K562 (cell line): Measurements from ENCODE around the gene RHAG.
"Not testable (repeated sequence)": the region's sequence is repeated elsewhere in the genome, so short reads cannot be mapped to it uniquely, and the experiment has no call there.

Experiments used
- CBFA2T3 ChIP-seq: fragments of 450-650 bp; IDR thresholded peaks from 2 replicates; pipeline ENCODE4 v1.6.1; 2017
- CBX2 ChIP-seq: fragments of 200-600 bp; sonication (generic); IDR thresholded peaks from one replicate; pipeline ENCODE4 v1.6.1; 2012; ENCODE audit warnings: mild to moderate bottlenecking, low read length, inconsistent platforms; ENCODE audit not compliant: insufficient read depth, poor library complexity, severe bottlenecking
- CHD2 ChIP-seq: IDR thresholded peaks from 2 replicates; pipeline ENCODE4 v1.6.1; 2011; ENCODE audit warnings: low read depth, low read length
- HDAC2 ChIP-seq: fragments of 450-650 bp; IDR thresholded peaks from 2 replicates; pipeline ENCODE4 v1.6.1; 2016; ENCODE audit warnings: mild to moderate bottlenecking
- KLF13 ChIP-seq: fragments of 450-650 bp; IDR thresholded peaks from 2 replicates; pipeline ENCODE4 v1.6.1; 2016; ENCODE audit warnings: missing genetic modification characterization, low read depth, mild to moderate bottlenecking, missing compliant biosample characterization, moderate library complexity, borderline replicate concordance
- KLF16 ChIP-seq: IDR thresholded peaks from 2 replicates; pipeline ENCODE4 v1.6.1; 2016; ENCODE audit warnings: antibody characterized with exemption
- MAZ ChIP-seq, 2 experiments: fragments of 450-650 bp in 1 of 2; sonication (generic) in 1 of 2; formaldehyde crosslinking; IDR thresholded peaks in 1 of 2; conservative IDR thresholded peaks in 1 of 2; 2 replicates each; pipeline versions ENCODE4 v1.4.0 to v1.5.0; 2020; ENCODE audit warnings: mild to moderate bottlenecking in 1 of 2, missing genetic modification reagents in 1 of 2
- SNIP1 ChIP-seq: fragments of 450-650 bp; IDR thresholded peaks from 2 replicates; pipeline ENCODE4 v1.7.1; 2017; ENCODE audit warnings: low read depth, mild to moderate bottlenecking
- YY1 ChIP-seq, 3 experiments: IDR thresholded peaks; 2 replicates each; pipeline ENCODE4 v1.6.1; 2011; ENCODE audit warnings: low read length in 2 of 3, mild to moderate bottlenecking in 2 of 3, moderate library complexity in 2 of 3, borderline replicate concordance in 1 of 3, control low read depth in 1 of 3, low read depth in 1 of 3; ENCODE audit not compliant: insufficient read depth in 3 of 3, insufficient replicate concordance in 2 of 3, control insufficient read depth in 1 of 3, insufficient read length in 1 of 3; ENCODE audit errors: extremely low read depth in 1 of 3
- ZNF79 ChIP-seq: fragments of 250-450 bp; sonication (Bioruptor Pico); IDR thresholded peaks from 2 replicates; pipeline ENCODE4 v1.4.0; 2020; ENCODE audit warnings: low read depth, mild to moderate bottlenecking, moderate library complexity

GRCh38 chr6:49608275-49608674 lies 28.4 kb downstream of the RHAG start:
- not testable (repeated sequence) for TF ChIP-seq KLF13 (tag); ZNF79; CBX2; MAZ (CRISPR knock-in tag; conservative IDR thresholded peaks at IDR 0.05 in 1 of 2, IDR thresholded peaks at IDR 0.05 in 1 of 2); HDAC2; YY1 (IDR thresholded peaks at IDR 0.05; ENCODE audit: borderline replicate concordance in 1 of 3, control insufficient read depth in 1 of 3, extremely low read depth in 1 of 3, insufficient read depth in 3 of 3, insufficient read length in 1 of 3, insufficient replicate concordance in 2 of 3, low read depth in 1 of 3, low read length in 2 of 3); CHD2; CBFA2T3; SNIP1; KLF16
